ENCODE results near the gene CCDC63.

- TF ChIP-seq CTCF (IDR thresholded peaks at IDR 0.05) (no peak), POLR2A (IDR thresholded peaks at IDR 0.05) (no peak)
Observed at GRCh38 chr12:110931315-110931728, 84.5 kb downstream of the CCDC63 start.
